Osteocyte (in vitro differentiated cells): ENCODE measurements around the gene CLEC5A. TPM values are rescaled to one million over a fixed set of nuclear protein-coding genes. Genes with fewer than 3 reads are reported as not detected.

Experiments used
- DNase-seq: peaks from one replicate; pipeline ENCODE4 v3.0.0; 2021; ENCODE audit warnings: mixed read lengths; ENCODE audit not compliant: unreplicated experiment; ENCODE audit errors: extremely low spot score
- H3K27ac Mint-ChIP-seq: one replicate; pipeline ENCODE4 v1.8.0; 2021; ENCODE audit warnings: mild to moderate bottlenecking, mixed read lengths; ENCODE audit not compliant: unreplicated experiment
- H3K27me3 Mint-ChIP-seq: one replicate; pipeline ENCODE4 v1.8.0; 2021; ENCODE audit warnings: mixed read lengths; ENCODE audit not compliant: unreplicated experiment
- H3K36me3 Mint-ChIP-seq: one replicate; pipeline ENCODE4 v1.8.0; 2021; ENCODE audit warnings: mixed read lengths; ENCODE audit not compliant: unreplicated experiment
- H3K4me1 Mint-ChIP-seq: one replicate; pipeline ENCODE4 v1.8.0; 2021; ENCODE audit warnings: mixed read lengths; ENCODE audit not compliant: unreplicated experiment
- H3K4me3 Mint-ChIP-seq: one replicate; pipeline ENCODE4 v1.8.0; 2021; ENCODE audit warnings: mild to moderate bottlenecking, moderate library complexity, mixed read lengths; ENCODE audit not compliant: unreplicated experiment
- H3K9me3 Mint-ChIP-seq: one replicate; pipeline ENCODE4 v1.8.0; 2021; ENCODE audit warnings: mixed read lengths; ENCODE audit not compliant: unreplicated experiment
- CTCF ChIP-seq: fragments of 200-600 bp; sonication (generic); IDR thresholded peaks from 2 replicates; pipeline ENCODE4 v1.5.0; 2021; ENCODE audit warnings: antibody characterized with exemption, mild to moderate bottlenecking, moderate library complexity
- total RNA-seq: library from RNA; stranded (reverse); gene quantifications from 2 replicates; pipeline ENCODE4 v1.2.1, GENCODE V29; 2021

CLEC5A gene
- total RNA-seq, 1 donor from 2014 or later, result not detected

- Mint-ChIP-seq H3K4me1 (peaks cover 7% of the 10 kb centered on the region), H3K27ac (no peak overlapping the region), H3K36me3 (no peaks in the 10 kb centered on the region), H3K27me3 (peaks cover 10% of the 10 kb centered on the region), H3K9me3 (no peaks in the 10 kb centered on the region), H3K4me3 (no peak overlapping the region)
- TF ChIP-seq CTCF, result no peak
- DNase-seq, result no peak
These were observed 29.9 kb upstream of the CLEC5A start for GRCh38 chr7:141976524-141977245.

- Mint-ChIP-seq H3K4me1 (peaks cover 7% of the 10 kb centered on the region), H3K36me3 (no peaks in the 10 kb centered on the region), H3K27ac (no peak overlapping the region), H3K4me3 (peak overlapping the region; percentile 58), H3K9me3 (no peaks in the 10 kb centered on the region), H3K27me3 (peaks cover 16% of the 10 kb centered on the region)
- TF ChIP-seq CTCF, result peak; percentile 97
- peak; percentile 90 for DNase-seq
These were observed 29.2 kb upstream of the CLEC5A start for GRCh38 chr7:141975806-141976523.

- H3K9me3 Mint-ChIP-seq, result no peaks in the 10 kb centered on the region
- DNase-seq, result no peak
- peaks cover 16% of the 10 kb centered on the region for H3K27me3 Mint-ChIP-seq
- H3K4me3 Mint-ChIP-seq, result no peak overlapping the region
- H3K36me3 Mint-ChIP-seq, result no peaks in the 10 kb centered on the region
- TF ChIP-seq CTCF, result peak; percentile 48
- H3K27ac Mint-ChIP-seq, result no peak overlapping the region
- H3K4me1 Mint-ChIP-seq, result peaks cover 7% of the 10 kb centered on the region
These were observed 28.1 kb upstream of the CLEC5A start for GRCh38 chr7:141974831-141975230.

DNA sequence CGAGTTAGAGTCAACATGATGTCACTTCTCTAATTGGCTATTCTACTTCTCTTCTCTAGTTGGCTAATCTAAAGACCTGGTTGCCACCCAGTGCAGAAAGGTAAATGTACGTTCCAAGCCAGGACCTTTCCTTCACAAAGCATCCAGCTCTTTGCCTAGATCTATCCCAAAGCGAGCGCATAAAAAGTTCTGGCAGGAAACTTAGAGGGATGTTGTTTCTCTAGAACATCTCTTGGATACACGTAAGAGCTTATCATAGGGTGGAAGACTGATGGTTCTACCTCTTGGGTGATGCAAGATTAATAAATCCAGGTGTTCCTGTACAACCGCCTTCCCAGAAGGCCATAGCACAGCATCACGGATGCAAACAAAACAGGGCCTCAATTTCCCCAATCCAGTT, 26.9 kb upstream of the CLEC5A start, which contains the start of gene TAS2R38:
Gene TAS2R38, minus strand, starts transcription at position 101 of the 400 bp plus-strand sequence. Its CDS starts 84 bp downstream, at position 17.
- Mint-ChIP-seq H3K36me3 (no peaks in the 10 kb centered on the region), H3K4me3 (no peak within 1 kb of the TSS), H3K9me3 (no peaks in the 10 kb centered on the region), H3K27me3 (peaks cover 16% of the 10 kb centered on the region), H3K27ac (no peak within 1 kb of the TSS), H3K4me1 (peaks cover 7% of the 10 kb centered on the region)
- no peak for TF ChIP-seq CTCF
- no peak for DNase-seq
